Astrocyte (in vitro differentiated cells and primary cell): ENCODE measurements around the gene B4GALT5.

Experiments
- CTCF ChIP-seq: IDR thresholded peaks from 2 replicates; pipeline ENCODE4 v1.5.1; 2011; ENCODE audit warnings: low read depth, mild to moderate bottlenecking, inconsistent platforms, low read length, moderate library complexity; ENCODE audit not compliant: insufficient read depth
- EZH2 ChIP-seq: IDR thresholded peaks from 2 replicates; pipeline ENCODE4 v1.6.1; 2012; ENCODE audit warnings: mild to moderate bottlenecking, low read length, inconsistent platforms; ENCODE audit not compliant: insufficient read depth

- TF ChIP-seq CTCF = no peak
- no peak for TF ChIP-seq EZH2
Observed at GRCh38 chr20:49706630-49707091, 7.0 kb downstream of the B4GALT5 start.
